HG03103 (cell line): ENCODE measurements around the gene MACROD2.

ENCODE experiments used
- ATAC-seq: cut with Tn5 transposase; IDR thresholded peaks from one replicate; pipeline ENCODE4 v1.9.1; 2021; ENCODE audit warnings: low read depth; ENCODE audit not compliant: unreplicated experiment

MACROD2 gene

GRCh38 chr20:15561070-15561569 is 1565.8 kb downstream of the MACROD2 start:
- no peak for ATAC-seq

- ATAC-seq = no peak
Observed at GRCh38 chr20:15561707-15562404, 1566.5 kb downstream of the MACROD2 start.

- ATAC-seq = no peak
Observed at GRCh38 chr20:15563836-15564235, 1568.5 kb downstream of the MACROD2 start.

- ATAC-seq = peak; percentile 70
Observed at GRCh38 chr20:15564981-15565380, 1569.7 kb downstream of the MACROD2 start.

- ATAC-seq = no peak
Observed at GRCh38 chr20:15565786-15566185, 1570.5 kb downstream of the MACROD2 start.

- ATAC-seq = no peak
Observed at GRCh38 chr20:15567219-15567618, 1571.9 kb downstream of the MACROD2 start.

GRCh38 chr20:15570156-15570555 is 1574.8 kb downstream of the MACROD2 start:
- no peak for ATAC-seq

GRCh38 chr20:15571056-15571455 is 1575.7 kb downstream of the MACROD2 start:
- no peak for ATAC-seq

- no peak for ATAC-seq
Observed at GRCh38 chr20:15575255-15575654, 1579.9 kb downstream of the MACROD2 start.

- no peak for ATAC-seq
Observed at GRCh38 chr20:15576411-15576810, 1581.1 kb downstream of the MACROD2 start.

GRCh38 chr20:15578113-15578512 is 1582.8 kb downstream of the MACROD2 start:
- no peak for ATAC-seq

- ATAC-seq = no peak
Observed at GRCh38 chr20:15579688-15580087, 1584.4 kb downstream of the MACROD2 start.

GRCh38 chr20:15582146-15582760 is 1586.9 kb downstream of the MACROD2 start:
- ATAC-seq = no peak

- ATAC-seq = no peak
Observed at GRCh38 chr20:15584507-15584906, 1589.2 kb downstream of the MACROD2 start.

- no peak for ATAC-seq
Observed at GRCh38 chr20:15593081-15593480, 1597.8 kb downstream of the MACROD2 start.

GRCh38 chr20:15594158-15594695 is 1598.9 kb downstream of the MACROD2 start:
- no peak for ATAC-seq

- ATAC-seq = no peak
Observed at GRCh38 chr20:15596220-15596890, 1601.0 kb downstream of the MACROD2 start.

- no peak for ATAC-seq
Observed at GRCh38 chr20:15597306-15597705, 1602.0 kb downstream of the MACROD2 start.

- ATAC-seq = no peak
Observed at GRCh38 chr20:15599961-15600360, 1604.6 kb downstream of the MACROD2 start.

GRCh38 chr20:15600565-15600964 is 1605.2 kb downstream of the MACROD2 start:
- ATAC-seq = no peak

GRCh38 chr20:15603506-15603905 is 1608.2 kb downstream of the MACROD2 start:
- no peak for ATAC-seq
